ENCODE measurements around the gene GLDN. TPM values are rescaled to one million over a fixed set of nuclear protein-coding genes. Genes with fewer than 3 reads are reported as not detected.

The GLDN gene
- polyA plus RNA-seq, 1 experiment = 0.21 TPM

- no peak for TF ChIP-seq CTCF (IDR thresholded peaks at IDR 0.05; ENCODE audit: insufficient read depth, low read depth, low read length)
- ChIA-PET CTCF (interaction anchor here (1.4 kb wide), 1 partner anchor 23 kb away, joined by 4 read pairs; no protein-coding TSS in a partner anchor), POLR2A (no interaction called here)
- DNase-seq (ENCODE audit: low read depth) = no peak
- H3K27me3 ChIP-seq (ENCODE audit: control insufficient read depth, insufficient read depth, low read length) = no peaks in the 10 kb centered on the region
- H3K36me3 ChIP-seq (ENCODE audit: control insufficient read depth, insufficient read depth, low read length) = no peaks in the 10 kb centered on the region
- H3K4me3 ChIP-seq (ENCODE audit: low read depth, low read length) = no peak overlapping the region
These were observed 83.3 kb downstream of the GLDN start for GRCh38 chr15:51424780-51425179.

GRCh38 chr15:51425517-51426040, 84.1 kb downstream of the GLDN start:
- Histone ChIP-seq H3K27me3 (ENCODE audit: control insufficient read depth, insufficient read depth, low read length) (no peaks in the 10 kb centered on the region), H3K36me3 (ENCODE audit: control insufficient read depth, insufficient read depth, low read length) (no peaks in the 10 kb centered on the region), H3K4me3 (ENCODE audit: low read depth, low read length) (no peak overlapping the region)
- CTCF ChIA-PET = interaction anchor here (1.1 to 1.2 kb wide), 2 partner anchors 12 to 13 kb away, joined by 3 read pairs; no protein-coding TSS in a partner anchor
- no peak for TF ChIP-seq CTCF (IDR thresholded peaks at IDR 0.05; ENCODE audit: insufficient read depth, low read depth, low read length)
- DNase-seq (ENCODE audit: low read depth) = no peak
- POLR2A ChIA-PET = no interaction called here

GRCh38 chr15:51438526-51438925, 97.1 kb downstream of the GLDN start:
- no peak for TF ChIP-seq CTCF (IDR thresholded peaks at IDR 0.05; ENCODE audit: insufficient read depth, low read depth, low read length)
- CTCF ChIA-PET = no interaction called here
- POLR2A ChIA-PET = no interaction called here
- H3K4me3 ChIP-seq (ENCODE audit: low read depth, low read length) = no peak overlapping the region
- H3K27me3 ChIP-seq (ENCODE audit: control insufficient read depth, insufficient read depth, low read length) = no peaks in the 10 kb centered on the region
- no peaks in the 10 kb centered on the region for H3K36me3 ChIP-seq (ENCODE audit: control insufficient read depth, insufficient read depth, low read length)
- DNase-seq (ENCODE audit: low read depth) = no peak

GRCh38 chr15:51443282-51443914, 101.9 kb downstream of the GLDN start:
- no peak for TF ChIP-seq CTCF (IDR thresholded peaks at IDR 0.05; ENCODE audit: insufficient read depth, low read depth, low read length)
- Histone ChIP-seq H3K36me3 (ENCODE audit: control insufficient read depth, insufficient read depth, low read length) (no peaks in the 10 kb centered on the region), H3K27me3 (ENCODE audit: control insufficient read depth, insufficient read depth, low read length) (no peaks in the 10 kb centered on the region), H3K4me3 (ENCODE audit: low read depth, low read length) (no peak overlapping the region)
- ChIA-PET CTCF (interaction anchor here (1.7 kb wide), 1 partner anchor 9 kb away, joined by 3 read pairs; no protein-coding TSS in a partner anchor), POLR2A (no interaction called here)
- no peak for DNase-seq (ENCODE audit: low read depth)

GRCh38 chr15:51444112-51444511, 102.7 kb downstream of the GLDN start:
- ChIA-PET POLR2A (no interaction called here), CTCF (interaction anchor here (1.7 kb wide), 1 partner anchor 9 kb away, joined by 3 read pairs; no protein-coding TSS in a partner anchor)
- no peak for TF ChIP-seq CTCF (IDR thresholded peaks at IDR 0.05; ENCODE audit: insufficient read depth, low read depth, low read length)
- H3K36me3 ChIP-seq (ENCODE audit: control insufficient read depth, insufficient read depth, low read length) = peaks cover 2% of the 10 kb centered on the region; the same call in 1 of the 2 replicates
- no peak overlapping the region for H3K4me3 ChIP-seq (ENCODE audit: low read depth, low read length)
- no peaks in the 10 kb centered on the region for H3K27me3 ChIP-seq (ENCODE audit: control insufficient read depth, insufficient read depth, low read length)
- DNase-seq (ENCODE audit: low read depth) = no peak
